ENCODE data around the gene INPP5A.
"Not testable (repeated sequence)": the region's sequence is repeated elsewhere in the genome, so short reads cannot be mapped to it uniquely, and the experiment has no call there.

The INPP5A gene

DNA sequence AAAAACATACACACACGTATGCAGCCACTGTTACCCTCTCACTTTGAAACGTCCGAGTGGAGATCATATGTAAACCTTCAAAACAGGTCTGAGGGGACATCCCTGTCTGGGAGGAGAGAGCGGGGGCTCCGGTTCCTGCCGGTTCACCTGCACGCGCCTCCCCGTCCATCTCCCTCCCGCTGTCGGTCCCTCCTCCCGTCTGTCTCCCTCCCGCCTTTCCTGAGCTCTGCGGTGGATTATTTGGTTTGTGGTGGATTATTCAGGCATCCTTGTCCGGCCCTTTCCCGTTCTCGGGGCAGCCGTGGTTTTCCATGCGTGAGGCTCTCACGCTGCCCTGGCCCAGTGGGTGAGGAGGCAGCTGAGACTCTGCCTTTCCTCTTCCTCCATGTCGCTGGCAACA is 188.6 kb downstream of the INPP5A start:
- DNase-seq (ENCODE audit: low read depth) = no peak

DNA sequence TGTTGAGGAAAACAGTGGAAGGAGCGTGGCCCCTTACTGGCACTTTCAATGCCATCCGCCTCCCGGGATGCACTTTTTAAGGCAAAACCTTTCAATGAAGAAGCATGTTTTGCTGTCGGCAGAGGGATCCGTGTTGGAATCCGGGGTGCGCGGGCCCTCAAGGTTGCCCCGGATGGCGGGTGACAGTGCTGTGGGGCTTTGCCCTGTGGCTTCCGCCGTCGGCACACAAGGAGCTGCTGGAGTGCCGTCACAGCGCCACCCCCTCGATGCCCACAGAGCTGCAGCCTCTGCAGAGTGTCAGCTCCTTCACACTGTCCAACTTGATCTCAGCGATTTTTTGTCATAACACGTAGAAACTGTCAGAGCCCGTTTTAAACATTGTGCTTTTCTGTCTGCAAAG is 189.4 kb downstream of the INPP5A start:
- no peak for DNase-seq (ENCODE audit: low read depth)

DNA sequence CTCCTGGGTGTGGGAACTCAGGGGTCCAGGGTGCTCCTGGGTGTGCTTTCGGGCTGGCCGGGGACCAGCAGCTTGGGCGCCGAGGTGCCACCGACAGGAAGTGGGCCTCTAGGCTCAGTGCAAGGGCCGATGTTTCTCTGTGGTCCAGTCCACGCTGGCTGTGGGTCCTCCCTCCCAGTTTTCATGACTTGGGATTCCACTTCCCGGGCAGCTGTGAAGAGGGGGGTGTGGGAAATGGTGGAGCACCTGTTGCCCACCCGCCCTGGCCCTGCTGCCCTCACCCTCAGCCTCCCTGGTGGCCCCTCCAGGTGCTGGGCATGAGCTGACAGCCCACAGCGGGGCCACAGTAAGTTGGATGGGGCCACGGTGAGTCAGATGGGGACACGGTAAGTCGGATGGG is 189.8 kb downstream of the INPP5A start:
- DNase-seq (ENCODE audit: low read depth) = no peak

DNA sequence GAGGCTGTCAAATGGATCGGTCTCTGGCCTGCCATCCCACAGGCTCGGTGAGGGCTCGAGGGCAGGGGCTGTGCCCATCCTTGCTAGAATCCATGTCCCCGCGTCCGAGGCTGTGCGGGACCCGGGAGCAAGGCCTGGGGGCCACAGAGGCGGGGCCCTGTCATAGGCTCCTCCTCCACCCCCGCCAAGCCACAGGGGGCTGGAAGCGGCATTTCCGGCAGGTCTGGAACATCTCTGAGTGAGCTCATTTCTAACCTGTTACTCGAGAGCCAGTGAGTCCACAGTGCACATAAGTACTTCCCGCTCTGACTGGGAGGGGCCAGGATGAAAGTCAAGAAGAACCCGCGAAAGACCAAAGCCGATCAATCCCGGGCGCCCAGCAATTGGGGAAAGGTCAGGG is 190.7 kb downstream of the INPP5A start:
- DNase-seq (ENCODE audit: low read depth) = no peak

DNA sequence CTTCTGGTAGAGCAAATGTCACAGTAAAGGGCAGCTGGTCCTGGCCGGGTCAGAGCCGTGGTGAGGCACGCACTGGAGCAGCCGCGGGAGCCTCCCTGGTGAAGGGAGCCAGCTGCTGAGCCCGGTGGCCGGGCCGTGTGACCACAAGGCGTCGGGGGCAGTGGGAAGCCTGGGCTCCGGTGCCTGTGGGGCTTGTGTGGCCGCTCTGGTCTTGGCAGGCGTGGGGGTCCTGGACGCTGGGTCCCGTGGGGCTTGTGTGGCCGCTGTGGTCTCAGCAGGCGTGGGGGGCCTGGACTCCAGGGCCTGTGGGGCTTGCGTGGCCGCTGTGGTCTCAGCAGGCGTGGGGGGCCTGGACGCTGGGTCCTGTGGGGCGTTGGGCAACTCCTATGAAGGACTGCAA is 191.2 kb downstream of the INPP5A start:
- no peak for DNase-seq (ENCODE audit: low read depth)

DNA sequence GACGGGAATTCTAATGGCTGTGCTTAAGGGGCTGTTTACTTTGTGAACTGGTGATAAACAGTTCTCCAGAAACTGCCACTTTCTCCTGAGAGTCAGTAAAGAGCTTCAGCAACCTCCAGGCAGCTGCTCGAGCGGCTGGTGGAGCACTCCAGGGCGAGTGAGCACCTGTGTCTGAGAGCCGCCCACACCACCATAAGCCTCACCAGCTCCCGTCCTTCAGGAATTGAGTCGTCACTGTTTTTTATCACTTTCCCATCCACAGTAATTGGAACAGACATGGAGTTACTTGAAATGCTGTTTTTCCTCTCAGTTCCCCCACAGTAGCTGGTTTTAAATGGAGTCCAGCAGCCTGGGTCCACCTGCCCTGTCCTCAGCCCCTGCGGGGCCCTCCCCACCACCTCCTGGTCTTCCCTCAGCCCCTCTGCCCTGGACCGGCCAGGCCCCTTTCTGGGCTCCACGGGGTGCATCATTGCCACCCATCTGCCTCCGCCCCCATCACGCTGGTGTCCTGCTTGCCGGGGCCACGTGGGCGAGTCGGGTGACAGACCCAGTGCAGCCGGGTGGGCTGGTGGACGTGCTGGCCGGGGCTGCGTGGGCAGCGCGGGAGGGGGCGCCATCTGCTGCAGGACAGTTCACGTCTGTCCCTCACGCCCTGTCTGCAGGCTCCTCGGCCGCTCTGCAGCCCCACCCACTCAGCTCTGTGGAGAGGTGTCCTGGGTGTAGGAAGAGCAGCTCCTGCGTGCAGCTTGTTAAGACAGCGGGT is 192.4 kb downstream of the INPP5A start:
- DNase-seq (ENCODE audit: low read depth) = no peak

DNA sequence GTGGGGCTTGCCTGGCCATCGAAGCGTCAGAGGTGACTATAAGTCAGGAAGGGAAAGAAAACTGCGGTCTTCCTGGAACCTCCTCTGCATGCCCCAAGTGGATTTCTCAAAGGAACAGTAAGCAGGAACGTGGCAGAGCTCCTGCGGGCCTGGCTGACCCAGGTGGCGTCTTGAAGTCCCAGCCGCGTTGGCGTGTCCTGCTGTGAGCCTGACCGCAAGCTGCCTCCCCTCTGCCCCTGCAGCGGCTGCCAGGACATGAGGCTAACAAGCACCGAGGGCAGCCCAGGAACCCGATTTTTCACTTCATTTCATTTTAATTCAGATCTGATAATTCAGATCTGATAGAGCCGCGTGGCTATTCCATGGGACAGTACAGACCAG is 193.0 kb downstream of the INPP5A start:
- no peak for DNase-seq (ENCODE audit: low read depth)

DNA sequence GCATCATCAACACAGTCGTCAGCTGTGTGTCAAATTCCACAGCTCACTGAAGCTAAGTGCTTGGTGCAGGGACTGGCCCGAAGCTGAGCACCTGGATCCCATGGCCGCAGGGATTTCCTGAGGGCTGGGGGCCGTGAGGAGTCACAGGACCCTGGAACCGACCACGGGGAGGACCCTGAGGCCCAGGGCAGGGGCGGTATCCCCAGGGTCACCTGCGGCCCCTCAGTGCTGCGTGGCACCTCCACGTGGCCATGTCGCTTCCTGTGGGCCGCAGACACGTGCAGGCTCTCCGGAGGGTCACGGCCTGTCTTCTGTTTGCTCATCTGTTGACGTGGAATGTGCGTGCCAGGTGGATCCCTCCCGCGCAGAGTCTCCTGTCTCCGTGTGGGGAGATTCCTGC is 194.9 kb downstream of the INPP5A start:
- no peak for DNase-seq (ENCODE audit: low read depth)

DNA sequence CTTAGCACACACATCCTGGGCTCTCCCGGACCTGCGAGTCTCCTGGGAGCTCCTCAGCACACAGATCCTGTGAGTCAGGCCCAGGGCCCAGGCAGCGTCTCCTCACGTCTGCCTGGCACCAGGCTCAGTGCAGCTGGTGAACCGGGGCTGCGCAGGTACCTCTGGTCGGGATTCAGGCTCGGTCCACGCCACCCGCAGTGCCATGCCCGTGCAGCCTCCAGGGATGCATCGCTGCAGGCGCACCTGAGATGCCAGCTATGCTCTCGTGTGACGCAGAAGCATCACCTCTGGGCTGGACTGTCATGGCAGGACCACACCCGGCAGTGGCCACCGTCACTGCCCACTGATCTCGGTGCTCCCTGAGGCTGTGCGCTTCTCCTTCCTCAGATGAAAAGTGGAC is 196.3 kb downstream of the INPP5A start:
- no peak for DNase-seq (ENCODE audit: low read depth)

DNA sequence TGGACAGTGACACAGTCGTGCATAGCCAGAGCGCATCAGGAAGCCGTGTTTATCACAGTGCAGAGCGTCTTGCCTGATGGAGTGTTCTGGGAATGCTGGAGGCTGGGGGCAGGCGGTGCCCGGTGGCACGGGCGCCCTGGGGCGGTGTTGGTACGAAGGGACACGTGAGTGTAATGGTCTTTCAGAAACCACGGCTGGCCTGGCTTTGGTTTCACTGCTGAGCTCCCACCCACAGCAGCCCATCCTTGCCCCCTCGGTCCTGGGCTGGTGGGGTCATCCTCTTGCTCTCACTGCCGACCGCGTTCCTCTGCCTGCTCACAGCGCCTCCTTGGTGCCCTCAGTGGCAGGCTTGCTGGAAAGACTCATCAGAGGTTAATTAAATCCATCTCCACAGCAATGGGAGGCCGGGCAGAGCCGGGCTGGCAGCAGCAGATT is 197.8 kb downstream of the INPP5A start:
- no peak for DNase-seq (ENCODE audit: low read depth)

DNA sequence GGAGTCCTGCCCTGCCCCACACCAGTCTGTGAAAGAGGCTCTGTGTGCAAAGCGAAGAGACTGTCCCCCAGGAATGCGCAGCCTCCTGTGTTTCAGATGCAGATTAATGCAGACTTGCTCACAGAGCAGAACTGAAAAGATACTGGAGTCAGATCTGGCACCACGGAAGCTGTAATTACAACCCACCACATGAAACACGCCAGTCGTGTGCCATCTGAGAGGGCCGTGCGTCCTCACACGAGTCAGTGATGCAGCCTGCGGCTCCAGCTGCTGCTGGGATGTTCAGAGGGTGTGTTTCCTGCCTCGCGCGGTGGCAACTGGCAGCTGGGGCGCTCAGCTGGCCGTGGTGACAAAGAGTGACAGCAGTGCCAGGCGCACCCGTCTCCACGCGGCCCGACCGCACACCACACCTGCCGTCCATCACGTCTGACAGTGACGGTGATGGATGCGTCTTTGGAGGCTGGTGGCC is 198.4 kb downstream of the INPP5A start:
- no peak for DNase-seq (ENCODE audit: low read depth)

DNA sequence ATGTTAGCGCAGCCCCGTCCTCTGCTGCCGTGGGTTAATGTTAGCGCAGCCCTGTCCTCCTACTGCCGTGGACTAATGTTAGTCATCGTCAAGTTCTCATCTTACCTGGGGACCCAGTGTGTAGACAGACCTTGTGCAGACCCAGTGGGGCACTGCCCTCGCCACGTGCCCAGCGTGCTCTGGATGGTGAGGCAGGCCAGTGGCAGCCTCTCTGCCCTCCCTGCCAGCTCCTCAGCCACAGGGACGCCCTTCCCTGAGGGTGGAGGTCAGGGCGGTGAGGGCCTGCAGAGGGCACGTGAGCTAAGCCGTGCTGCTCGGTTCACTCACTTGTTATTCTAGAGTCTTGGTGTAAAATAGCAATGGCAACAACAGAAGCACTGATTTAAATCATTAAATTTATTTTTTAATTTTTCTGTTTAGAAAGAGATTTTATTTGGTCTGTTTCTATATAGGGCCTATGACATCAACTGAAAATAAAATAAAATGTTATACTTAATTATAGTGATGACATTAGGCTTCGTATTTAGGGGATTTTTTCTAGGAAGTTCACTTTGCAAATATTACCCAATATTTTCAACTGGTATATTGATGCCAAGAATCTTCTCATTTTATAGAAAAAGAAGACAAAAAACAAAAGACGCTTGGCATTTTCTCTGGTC is 199.9 kb downstream of the INPP5A start:
- no peak for DNase-seq (ENCODE audit: low read depth)

DNA sequence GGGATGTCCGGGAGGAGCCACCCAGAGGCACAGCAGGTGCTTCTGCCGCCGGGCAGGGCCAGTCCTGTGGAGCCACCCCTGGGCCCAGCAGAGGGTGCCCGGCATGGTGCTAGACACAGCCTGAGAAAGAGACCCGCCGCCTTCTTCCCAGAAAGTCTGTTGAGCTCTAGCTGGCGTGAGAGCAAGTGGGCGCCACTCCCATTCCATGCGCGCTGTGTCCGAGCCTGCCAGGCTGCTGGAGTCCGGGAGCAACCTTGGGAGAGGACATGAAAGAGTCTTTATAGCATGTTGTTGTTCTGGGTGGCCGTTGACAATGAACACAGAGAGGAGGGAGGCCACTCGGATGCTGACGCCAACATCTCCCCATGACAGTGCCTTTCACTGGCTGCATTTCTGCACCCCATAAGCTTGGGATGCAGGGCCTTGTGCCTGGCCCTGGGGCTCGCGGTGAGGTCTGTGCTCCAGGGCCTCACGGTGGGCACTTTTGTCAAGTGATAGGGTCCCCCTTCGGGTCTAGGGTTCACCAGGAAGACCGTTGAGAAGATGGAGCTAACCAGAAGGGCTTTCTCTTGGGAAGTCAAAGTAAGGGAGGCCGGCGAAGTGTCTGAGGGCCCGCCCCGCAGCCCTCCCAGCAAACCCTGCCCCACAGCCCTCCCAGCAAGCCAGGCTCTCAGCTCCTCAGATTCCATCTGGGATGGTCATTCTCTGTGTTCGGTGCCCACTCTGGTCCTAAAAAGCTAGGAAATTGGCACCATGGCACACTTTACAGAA is 201.1 kb downstream of the INPP5A start:
- DNase-seq (ENCODE audit: low read depth) = no peak

DNA sequence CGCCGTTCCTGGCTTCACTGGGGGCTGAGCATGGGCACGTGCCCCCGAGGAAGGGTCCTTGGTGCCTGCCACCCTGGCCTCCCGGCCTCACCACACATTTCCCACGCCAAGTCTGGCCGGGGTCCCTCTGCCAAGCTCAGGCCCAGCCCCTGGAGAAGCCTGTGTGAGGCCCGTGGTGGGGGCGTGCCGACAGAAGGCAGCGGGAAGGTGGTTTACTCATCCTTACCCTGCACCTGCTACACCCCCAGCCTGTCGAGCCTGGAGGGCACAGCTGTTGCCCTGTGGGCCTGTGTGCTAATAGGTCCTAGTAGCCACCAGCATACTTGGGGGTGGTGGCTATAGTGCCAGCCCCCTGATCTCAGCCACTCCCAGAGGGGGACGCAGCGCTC is 201.6 kb downstream of the INPP5A start:
- no peak for DNase-seq (ENCODE audit: low read depth)

DNA sequence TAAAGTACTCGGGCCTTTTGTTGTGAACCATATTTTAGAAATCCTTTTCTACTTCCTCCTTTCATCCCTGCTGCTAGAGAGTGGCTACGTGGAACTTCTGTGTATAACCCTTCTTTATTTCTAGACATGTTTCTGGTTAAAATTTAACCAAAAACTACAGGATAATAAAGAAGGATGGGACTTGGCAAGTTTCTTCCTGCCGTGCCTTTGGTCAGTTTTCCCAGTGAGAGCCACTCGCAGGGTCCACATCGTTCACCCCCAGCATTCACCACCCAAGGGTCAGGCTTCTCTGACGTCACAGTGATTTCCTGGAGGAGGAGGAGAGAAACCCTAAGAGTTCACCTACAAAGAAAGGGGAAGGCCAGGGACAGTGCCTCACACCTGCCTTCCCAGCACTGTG is 203.0 kb downstream of the INPP5A start:
- DNase-seq (ENCODE audit: low read depth) = no peak

DNA sequence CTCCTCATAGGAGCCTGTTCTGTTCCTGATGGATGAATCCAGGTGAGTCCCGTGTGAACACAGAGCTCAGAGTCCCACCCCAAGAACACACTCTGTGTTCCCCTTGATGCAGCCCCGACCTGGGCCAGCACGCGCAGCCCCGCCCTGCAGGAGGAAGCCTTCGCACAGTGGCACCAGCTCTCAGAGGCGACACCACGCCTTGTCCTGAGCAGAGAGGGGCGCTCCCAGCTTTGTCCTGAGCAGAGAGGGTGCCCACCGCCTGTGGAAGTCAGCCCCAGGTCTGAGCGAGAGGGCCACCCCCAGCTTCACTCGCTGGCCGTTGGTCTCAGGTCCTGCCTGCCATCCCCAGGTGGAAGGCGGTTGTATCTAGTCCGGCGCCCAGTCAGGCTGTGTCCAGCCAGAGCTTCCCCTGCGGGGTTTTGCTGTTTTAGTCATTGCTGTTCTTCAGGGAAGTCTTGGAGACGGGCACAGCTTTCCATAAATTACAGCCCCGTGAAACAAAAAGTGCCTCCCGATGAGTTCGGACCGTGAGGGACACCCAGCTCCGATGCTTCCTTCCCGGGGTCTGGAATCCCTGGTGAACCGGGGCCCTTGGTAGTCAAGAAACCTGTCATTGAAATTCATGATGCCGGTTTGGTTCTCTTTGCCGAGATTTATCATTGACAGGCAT is 204.7 kb downstream of the INPP5A start:
- no peak for DNase-seq (ENCODE audit: low read depth)

DNA sequence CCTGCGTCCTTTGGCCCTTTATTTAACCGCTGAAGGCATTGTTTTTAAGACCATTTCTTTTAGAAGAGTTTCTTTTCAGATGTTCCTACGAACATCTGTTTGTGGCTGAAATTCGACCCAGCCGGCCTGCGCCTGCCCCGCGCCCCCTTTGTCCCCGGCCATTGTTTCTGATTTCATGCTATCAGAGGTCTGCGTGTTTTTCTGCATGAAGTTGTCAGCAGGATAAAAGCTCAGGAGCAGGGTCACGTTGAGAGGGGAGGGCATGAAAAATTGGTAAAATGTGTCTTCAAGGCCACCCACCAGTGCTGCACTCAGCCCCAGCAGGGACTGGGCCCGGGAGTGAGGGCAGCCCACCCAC is 205.2 kb downstream of the INPP5A start:
- no peak for DNase-seq (ENCODE audit: low read depth)

DNA sequence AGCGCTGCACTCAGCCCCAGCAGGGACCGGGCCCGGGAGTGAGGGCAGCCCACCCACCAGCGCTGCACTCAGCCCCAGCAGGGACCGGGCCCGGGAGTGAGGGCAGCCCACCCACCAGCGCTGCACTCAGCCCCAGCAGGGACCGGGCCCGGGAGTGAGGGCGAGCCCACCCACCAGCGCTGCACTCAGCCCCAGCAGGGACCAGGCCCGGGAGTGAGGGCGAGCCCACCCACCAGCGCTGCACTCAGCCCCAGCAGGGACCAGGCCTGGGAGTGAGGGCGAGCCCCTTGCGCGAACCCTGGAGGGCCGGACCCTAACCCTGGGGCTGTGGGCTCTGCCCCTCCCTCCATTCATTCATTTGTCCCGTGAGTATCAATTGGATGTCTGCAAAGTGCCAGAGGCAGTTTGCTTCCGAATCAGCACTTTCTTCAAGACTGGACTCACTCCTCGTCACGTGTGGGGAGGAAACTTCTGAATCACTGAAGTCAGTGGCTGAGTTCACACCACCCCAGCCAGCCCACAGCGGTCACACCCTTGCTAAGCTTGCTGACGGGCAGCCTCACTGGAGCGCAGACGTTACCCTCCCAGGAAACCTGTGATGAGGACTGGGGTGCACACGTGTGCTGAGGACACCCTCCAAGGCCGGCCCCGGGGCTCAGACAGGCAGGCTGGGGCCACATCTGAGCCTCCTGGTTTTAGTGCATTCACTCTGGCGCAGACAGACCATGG is 205.8 kb downstream of the INPP5A start:
- not testable (repeated sequence) for DNase-seq (ENCODE audit: low read depth)

DNA sequence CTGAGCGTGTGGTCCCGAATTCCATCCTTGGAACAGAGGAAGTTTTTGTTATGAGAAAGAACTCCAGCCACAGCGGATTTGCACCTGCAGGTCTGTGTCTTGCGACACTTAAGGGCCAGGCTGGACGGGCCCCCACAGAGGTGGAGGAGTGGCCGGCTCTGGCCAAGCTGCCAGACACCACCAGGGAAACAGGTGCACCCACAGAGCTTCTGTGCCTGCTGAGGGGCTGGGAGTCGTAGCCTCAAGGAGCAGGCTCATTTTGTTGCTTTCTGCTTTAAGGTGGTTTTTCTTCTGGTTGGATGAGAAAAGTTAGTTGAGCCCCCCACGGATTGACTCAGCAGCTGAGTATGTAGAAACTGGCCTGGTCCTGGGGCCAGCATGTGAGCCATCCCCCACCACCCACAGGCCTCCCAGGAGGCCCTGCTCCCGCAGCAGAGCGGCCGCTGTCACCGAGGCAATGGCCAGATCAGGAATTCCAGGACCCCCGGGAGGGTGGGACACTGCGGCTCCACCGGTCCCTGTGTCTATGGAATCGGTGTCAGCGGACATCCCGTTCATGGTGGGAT is 206.4 kb downstream of the INPP5A start:
- DNase-seq (ENCODE audit: low read depth) = no peak

DNA sequence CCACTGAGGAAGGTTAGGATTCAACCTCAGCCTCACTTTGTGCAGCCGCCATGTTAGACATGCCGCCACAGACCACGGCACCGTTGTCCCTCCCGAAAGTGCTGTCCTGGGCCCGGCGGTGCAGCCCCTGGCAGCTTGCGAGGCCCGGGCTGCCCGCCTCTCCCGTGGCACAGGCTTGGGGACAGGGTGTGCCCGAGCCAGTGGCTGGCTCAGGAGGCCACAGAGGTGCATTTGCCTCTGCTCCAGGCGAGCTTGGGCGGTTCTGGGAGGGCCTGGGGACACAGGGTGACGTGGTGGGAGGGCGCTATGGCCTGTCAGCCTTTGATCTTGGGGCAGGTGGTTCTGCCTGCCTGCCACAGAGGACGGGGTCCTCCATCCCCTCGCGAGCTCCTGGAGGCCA is 207.3 kb downstream of the INPP5A start:
- DNase-seq (ENCODE audit: low read depth) = no peak

DNA sequence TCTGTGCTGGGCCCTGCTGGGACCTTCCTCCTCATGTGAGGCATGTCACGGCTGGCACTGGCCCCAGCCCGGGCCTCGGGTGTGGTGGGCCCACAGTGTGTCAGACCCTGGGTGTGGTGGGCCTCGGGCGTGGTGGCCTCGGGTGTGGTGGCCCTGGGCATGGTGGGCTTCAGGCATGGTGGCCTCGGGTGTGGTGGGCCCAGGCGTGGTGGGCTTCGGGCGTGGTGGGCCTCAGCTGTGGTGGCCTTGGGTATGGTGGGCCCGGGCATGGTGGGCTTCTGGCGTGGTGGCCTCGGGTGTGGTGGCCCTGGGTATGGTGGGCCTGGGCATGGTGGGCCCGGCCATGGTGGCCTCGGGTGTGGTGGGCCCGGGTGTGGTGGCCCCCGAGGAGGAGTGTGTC is 207.9 kb downstream of the INPP5A start:
- no peak for DNase-seq (ENCODE audit: low read depth)

DNA sequence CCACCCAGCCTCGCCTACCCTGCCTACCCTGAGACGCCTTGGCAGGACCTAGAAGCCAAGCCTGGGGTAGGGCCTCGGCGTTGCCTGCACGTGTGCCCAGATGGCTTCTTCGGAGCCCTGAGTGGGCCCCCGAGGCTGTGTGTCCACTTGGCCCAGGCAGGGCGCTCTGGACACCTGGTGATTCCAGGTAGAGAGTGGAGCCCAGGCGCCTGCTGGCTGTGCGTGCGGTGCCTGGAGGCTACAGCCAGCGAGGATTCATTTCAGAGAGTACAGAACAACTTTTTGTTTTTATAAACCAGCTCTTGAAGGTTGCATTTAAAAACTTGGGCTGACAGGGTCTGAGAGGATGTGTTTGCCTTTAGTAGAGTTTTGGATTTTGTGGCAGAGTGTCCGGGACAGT is 208.4 kb downstream of the INPP5A start:
- DNase-seq (ENCODE audit: low read depth) = no peak

All from HS-5 (cell line).